IPS-NIHi11 (cell line): ENCODE data around the gene TGM4.
"Not testable (repeated sequence)": the region's sequence is repeated elsewhere in the genome, so short reads cannot be mapped to it uniquely, and the experiment has no call there.

Experiments
- DNase-seq: peaks from one replicate; pipeline ENCODE4 v3.0.0; 2012; ENCODE audit warnings: mixed read lengths, low spot score

Gene TGM4

DNA sequence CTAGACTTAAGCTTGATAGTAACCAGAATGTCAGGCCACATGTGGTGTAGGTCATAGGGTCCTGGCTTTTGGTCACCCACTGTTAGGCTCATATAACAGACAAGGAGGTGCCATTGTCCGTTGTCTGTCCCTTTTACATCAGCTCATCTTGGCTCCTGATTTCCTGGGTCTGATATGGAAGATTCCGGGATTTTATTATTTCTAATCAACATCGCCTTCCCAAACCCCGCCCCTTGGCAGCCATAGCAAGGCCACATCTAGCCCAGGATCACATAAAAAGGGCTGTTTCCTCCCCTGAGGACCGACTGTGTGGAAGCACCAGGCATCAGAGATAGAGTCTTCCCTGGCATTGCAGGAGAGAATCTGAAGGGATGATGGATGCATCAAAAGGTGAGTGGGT lies at the start of gene TGM4:
Gene TGM4, plus strand, starts transcription at position 301 of the 400 bp plus-strand sequence. Its CDS starts 71 bp downstream, at position 372.
- DNase-seq, result no peak

DNA sequence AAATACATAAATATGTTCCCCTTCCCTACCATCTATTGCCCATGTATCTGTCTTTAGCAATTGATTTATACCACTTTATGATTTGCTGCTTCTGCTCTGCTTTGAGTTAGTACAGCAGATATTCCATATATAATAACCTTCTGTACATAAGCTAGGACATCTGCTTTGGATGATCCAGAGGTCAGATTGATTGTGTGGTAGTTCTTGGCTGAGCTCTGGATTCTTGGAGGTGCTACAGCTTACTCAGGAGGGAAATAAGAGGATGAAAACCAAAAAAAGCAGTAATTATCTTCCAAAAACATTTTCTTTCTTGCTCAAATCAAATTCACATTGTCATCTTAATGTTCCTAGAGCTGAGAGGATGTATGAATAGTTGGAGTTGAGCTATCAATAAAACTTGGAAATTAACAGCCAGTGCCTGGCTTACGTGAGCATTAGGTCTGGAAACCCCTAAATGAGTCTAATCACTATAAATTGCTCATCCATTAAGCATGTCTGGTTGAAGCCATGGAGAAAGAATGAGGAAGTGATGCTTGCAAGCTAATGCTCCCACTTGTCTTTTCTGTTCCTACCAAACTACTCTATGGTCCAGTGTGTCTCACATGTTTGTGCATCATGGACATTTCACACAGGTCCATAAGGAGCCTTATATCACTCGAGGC lies 49.0 kb upstream of the TGM4 start:
- no peak for DNase-seq

DNA sequence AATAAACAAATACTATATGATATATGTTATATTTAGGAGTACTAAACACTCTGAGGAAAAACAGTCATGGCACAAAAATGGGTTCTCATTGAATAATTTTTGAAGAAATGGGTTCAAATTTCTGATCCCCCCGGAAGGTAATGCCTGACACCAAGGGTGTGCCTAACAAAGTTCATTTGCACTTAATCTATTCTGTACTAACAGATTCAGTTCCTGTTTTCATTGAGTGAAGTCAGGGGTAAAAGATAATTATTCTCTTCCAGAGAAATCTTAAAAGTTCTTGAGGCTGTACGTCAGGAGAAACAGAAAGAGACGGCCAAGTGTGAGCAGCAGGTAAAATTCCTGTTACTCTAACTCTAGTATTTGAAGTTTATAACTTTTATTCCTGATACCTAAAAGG lies 47.2 kb upstream of the TGM4 start:
- DNase-seq, result no peak

DNA sequence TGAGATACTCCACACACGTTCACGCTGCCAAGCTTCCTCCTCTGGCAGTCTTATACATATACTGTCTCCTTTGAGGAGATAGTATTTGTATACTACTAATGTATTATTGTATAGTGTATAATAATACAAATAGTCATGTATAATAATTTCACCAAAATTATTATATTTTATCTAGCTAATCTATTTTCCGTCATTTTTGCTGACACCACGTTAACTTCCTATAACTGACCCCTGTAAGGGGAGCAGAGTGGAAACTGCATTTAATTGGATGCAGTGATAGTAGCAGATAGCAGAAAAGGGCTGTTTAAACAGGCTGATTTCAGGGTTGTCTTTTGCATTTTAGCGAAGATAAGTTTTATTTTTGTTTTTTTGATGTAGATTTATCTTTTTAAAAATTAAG lies 43.2 kb upstream of the TGM4 start:
- DNase-seq, result no peak

DNA sequence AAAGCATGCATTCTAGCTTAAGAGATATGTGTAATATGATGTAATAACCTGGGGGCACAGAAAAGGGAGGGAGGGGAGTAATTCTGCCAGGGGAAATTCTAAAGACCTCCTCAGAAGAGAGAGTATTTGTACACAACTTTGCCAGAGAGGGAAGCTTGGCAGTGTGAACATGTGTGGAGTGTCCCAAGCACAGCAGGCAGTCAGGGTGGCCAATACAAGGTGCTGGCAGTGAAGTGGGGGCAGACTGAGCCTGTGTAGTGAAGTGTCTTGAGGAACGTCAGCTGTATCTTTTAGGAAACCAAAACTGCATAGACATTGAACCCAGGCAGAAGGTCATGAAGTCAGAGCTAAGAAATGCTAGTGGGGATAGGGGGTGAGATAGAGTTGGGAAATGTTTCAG lies 42.4 kb upstream of the TGM4 start:
- no peak for DNase-seq

DNA sequence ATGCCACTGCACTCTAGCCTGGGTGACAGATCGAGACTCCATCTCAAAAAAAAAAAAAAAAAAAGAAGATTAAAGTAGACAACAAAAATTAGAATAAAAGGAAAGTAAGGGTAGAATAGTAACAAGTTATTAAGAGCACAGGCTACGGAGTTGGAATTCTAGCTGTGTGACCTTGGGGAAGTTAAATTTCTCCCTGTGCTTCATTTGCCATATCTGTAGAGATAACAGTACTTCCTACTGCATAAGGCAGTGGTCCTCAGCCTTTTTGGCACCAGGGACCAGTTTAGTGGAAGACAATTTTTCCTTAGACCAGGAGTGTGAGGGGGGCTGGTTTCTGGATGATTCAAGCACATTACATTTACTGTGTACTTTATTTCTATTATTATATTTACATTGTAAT lies 41.4 kb upstream of the TGM4 start:
- DNase-seq, result no peak

DNA sequence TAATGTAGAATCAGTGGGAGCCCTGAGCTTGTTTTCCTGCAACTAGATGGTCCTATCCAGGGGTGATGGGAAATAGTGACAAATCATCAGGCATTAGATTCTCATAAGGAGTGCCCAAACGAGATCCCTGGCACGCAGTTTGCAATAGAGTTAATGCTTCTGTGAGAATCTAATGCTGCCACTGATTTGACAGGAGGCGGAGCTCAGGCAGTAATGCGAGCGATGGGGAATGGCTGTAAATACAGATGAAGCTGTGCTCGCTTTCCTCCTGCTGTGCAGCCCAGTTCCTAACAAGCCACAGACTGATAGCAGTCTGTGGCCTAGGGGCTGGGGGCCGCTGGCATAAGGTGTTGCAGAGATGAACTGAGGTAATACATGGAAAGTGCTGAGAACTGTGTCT lies 41.0 kb upstream of the TGM4 start:
- no peak for DNase-seq

DNA sequence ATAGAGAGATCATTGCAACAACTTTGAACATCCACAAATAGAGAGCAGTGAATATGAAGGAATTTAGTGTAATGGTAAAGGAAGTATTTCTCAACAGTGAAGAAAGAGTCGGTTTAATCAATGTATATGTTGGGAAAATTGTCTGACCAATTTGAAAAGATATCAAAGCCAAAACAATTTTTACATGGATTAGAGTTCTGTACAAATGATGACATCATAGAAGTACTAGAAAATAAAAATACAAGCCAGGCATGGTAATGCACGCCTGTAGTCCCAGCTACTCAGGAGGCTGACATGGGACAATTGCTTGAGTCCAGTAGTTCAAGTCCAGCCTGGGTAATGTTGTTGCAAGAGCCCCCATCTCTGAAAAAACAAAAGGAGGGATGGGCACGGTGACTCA lies 38.7 kb upstream of the TGM4 start:
- DNase-seq, result no peak

DNA sequence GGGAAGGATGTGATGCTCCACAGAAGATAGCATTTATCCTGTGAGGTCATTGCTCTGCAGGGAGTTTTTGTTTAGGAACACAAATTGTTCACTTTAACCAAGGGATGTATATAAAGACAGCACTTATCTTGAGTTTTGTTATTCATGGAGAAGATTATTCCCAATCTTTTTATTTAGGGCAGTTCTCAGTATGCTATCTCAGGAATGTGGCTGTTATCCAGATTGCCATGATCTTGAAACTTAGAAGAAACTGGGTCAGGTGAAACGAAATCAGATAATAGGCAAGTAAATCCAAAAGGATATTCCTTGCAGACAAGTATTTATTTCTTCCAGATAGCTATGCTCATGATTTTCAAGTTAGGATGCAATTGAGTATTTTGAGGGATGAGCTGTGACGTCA lies 32.0 kb upstream of the TGM4 start:
- no peak for DNase-seq

DNA sequence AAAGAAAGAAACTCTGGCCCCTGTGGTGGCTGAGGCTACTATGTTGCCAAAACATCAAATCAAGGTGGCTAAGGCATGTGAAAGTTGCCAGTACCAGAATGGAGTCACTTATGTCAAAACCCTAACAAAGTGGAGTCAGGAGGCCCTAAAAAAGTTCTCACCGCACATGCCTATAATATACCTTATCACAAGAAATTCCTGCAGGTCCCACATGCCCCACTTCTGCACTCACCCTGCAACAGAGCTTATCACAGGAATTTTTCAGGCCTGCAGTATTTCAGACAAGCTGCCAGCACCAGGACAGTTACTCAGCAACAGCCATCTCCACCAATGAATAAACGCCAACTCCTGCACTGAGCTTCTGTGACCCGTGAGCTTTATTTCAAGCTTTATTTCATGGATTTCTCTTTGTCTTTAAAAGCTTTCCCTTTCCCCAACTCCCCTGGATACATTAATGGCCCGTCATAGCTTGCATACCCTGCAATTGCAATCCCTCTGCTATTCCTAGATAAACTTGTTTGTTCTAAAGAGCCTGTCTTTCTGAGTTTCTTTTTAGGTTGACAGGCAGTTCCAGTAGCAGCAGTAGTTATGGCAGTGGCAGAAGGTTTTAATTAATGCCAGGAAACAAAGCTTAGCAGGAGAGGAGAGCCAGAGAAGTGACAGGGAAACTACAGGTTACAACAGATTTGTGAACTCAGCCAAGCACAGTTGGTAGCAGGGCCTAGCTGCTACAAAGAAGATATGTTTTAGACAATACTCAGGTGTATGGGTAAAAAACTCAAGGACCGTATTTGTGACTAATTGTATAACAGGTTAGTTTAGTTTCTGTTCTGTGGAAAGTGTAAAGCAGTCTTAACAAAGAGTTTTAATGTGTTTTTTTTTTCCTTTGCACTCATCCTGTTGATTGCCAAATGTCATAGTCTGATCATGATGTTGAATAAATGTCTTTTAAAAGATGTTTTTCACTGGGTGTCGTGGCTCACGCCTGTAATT lies 28.6 kb upstream of the TGM4 start:
- DNase-seq, result no peak

DNA sequence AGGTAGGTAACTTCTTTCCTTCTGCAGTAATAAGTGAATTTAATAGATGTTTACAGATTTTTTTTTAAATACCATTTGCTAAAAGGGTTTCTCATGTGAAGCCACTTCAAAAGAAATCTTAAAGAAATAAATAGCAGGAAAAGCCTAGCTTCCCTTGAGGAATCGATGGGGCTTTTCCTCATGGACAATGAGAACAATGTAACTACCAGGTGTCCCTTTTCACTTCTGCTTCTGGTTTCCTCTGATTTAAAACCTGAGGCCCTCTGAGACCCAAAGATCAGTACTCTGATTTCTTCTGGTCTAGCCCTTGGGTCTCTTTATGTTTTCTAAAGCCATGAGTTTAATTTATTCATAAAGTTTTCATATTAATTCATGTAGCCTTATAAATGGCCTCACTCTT lies 25.8 kb upstream of the TGM4 start:
- no peak for DNase-seq

DNA sequence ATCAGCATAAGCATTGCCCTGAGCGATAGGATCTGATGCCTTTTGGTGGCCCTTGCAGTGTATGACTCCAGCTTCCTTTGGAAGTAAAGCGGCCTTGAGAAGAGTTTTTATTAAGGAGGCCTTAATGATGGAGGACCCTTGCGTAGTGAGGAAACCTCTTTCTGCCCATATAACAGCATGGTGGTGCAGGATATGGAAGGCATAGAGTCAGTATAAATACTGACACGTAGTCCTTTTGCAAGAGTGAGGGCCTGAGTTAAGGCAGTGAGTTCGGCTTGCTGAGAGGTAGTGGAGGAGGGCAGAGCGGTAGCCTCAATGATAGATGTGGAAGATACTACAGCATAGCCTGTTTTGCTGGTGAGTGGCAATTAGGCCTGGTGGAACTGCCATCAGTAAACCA lies 17.7 kb upstream of the TGM4 start:
- DNase-seq, result not testable (repeated sequence)

DNA sequence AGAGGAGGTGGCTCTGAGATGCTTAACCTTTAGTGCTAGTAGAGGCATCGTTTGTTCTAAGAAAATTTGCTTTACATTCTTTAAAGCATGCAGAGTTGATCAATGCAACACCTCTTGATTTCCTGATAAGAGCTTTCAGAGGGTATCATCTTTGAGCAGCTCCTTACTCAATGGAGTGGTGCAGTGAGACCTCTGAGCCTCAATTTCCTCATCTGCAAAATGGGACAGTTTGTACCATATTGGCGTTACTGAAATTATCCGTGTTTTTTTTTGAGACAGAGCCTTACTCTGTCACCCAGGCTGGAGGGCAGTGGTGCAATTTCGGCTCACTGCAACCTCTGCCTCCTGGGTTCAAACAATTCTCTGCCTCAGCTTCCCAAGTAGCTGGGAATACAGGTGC lies 14.3 kb upstream of the TGM4 start:
- DNase-seq, result no peak

DNA sequence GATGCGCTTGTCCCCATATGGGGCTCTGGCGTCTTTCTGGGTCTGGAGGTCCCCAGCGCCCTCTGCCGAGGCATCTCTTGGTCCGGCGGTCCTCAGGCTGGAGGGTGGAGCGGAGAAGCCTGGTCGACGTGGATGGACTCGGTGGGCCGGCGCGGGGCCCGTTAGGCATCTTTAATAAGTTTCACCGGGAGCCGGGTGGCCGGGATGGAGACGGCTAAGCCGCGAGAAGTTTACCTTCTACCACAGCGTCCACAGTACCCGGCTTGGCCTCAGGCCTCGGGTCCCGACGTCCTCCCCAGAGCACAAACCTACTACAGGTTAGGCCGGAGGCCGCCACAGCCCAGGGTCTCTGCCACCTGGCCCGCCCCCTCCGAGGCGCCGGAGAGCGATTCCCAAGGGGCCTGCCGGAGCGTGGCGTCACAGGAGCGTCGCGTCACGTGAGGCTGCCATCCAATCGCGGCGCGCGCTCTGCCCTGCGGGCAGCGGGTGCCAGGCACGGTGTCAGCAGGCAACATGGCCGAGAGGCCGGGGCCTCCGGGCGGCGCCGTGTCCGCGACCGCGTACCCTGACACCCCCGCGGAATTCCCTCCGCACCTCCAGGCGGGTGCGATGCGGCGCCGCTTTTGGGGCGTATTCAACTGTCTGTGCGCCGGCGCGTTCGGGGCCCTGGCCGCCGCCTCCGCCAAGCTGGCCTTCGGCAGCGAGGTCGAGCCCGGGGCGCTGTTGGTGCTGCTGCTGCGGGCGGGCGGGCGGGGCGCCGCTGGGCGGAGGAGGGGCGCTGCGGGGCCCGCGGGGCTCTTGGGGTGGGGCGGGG lies 12.8 kb upstream of the TGM4 start, which contains the start of gene TMEM42:
Gene TMEM42, plus strand, starts transcription at position 501 of the 814 bp plus-strand sequence. Its CDS starts 13 bp downstream, at position 514.
- peak; percentile 99 for DNase-seq

DNA sequence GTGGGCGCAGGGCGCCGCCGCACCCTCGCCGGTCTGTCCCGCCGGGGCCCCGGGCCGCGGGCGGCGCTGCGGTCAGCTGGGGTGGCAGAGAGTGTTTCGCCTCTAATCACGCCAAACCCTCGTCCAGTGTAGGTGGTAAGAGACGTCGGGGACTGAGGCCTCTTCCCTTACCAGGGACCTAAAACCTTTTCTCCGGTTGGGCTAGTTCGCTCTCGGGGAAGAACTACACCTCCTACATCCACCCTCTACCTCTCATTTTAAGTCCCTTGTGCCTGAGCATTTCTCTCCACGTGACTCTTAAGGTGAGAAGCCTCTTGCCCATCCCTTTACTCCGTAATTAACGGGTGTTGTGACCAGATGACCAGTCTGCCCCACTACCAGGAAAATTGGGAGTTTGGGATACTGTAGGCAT lies 12.2 kb upstream of the TGM4 start:
- no peak for DNase-seq

DNA sequence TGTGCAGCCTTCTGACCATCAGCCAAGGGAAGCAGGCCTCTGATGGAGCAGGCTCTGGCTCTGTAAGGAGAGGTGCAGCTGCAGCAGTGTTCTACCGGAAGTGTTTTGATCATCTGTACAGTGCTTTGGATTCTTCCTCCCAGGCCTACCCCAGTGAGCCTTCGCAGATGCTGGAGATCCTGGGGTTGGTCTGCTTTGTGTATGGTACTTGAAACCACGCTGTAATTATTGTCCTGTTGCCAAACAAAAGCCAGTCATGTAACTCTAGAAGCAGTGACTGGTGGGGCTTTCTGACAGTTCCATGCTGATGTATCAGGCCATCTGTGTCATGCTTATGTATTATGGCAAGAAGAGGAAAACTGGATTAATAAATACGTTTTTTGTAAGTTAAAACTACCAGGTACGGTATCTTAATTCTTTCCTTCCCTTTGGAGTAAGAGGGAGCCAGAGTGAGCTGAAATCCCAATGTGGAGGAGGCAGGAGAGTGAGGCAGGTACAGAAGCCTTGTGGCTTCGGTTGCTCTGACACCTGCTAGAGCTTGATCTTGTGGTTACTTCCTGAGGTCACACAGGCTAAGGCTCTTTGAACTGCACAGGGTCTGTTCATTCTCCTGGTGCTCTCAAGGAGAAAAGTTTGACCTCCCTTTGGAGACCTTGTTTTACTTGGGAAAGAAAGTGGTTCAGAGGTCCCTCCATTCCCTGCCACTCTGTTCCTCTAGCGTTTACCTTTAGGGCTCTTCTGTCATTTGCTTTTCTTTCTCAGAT lies 9.0 kb upstream of the TGM4 start:
- DNase-seq, result no peak

DNA sequence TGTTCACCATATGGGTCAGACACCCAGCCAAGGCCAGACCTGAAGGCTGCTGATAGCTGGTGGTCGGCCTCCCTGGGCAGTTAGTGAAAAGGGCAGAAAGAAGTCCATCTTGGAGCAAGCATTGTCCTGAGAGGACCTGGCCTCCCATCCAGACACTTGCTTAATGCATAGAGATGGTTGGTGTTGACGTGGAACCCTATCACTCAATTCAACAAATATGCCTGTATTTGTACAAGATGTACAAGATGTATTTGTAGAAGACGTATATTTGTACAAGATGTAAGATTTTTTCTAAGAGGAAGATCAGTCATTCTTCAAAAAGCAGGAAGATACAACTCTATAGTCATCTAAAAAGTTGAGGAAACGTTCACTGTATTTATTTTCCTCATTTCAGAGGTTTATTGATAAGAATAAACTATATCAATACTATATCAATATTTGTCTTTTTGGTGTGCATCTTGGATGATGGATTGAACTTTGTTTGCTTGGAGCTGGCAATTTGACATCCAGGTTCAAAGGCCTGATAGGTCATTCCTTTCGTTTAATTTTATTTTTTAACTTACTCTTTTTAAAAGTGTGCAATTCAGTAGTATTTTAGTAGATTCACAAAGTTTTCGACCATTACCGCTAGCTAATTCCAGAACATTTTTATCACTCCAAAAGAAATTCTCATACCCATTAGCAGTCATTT lies 6.8 kb upstream of the TGM4 start:
- DNase-seq, result no peak

DNA sequence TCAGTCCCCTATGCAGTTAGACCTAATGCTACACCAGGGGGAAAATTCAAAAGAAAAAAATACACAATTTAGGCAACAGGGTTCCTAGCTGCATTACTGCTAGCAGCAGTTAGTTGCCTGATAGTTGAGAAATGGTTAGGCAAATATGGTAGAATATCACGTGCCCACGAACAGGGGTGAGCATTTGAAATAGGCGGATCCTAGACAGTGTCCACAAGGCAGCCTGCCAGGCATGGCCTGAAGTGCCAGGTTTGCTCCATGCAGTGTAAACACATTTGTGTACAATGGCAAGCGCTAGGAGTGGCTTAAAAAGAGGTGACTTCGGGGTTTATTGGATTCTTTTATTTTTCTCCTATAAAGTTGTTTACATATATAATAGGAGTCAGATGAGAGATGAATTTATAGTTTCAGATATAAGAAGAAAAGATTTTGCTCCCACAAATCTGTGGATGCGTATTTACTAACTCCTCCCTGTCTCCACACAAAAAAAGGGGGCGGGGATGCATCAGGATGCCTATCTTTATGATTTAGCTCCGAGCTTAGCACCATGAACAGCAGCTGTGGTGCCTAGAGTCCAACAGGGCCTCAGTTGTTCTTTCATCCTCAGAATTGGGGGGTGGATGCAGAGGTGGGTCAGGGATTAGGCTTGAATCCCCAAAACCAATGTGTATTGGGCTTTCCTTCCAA lies 3.9 kb upstream of the TGM4 start:
- DNase-seq, result no peak

DNA sequence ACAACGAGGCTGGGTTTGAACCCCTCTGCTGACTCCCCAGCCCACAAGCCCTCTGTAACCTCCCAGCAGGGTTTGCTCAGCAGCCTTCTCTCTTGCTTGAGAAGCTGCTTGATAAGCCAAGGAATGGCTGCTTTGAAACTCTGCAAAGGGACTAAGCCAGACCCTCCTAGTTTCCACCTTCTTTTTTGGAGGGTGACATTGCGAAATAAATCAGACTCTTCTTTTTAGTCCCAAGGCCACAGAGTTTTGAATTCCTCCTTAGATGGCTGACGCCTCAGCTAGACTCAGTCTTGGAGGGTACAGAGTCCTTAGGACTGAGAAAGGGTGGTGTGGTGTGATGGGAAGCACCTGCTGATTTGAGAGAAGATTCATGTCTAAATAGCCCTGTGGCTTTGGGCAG lies 1.2 kb downstream of the TGM4 start:
- DNase-seq, result no peak

DNA sequence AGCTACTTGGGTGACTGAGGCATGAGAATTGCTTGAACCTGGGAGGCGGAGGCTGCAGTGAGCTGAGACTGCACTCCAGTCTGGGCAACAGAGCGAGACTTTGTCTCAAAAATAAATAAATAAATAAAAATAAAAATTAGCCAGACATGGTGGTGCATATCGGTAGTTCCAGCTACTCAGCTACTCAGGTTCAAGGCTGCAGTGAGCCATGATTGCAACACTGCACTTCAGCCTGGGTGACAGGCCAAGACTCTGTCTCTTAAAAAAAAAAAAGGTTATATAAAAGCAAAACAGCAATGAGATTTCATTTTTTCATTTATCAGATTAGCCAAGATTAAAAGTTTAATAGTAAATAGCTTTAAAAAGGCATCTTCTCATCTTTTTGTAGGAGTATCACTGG lies 2.9 kb downstream of the TGM4 start:
- no peak for DNase-seq
